ENCODE measurements around the gene NIM1K. TPM values are rescaled to one million over a fixed set of nuclear protein-coding genes. Genes with fewer than 3 reads are reported as not detected.

Gene NIM1K
- total RNA-seq, 1 donor from 2014 or later = 0.67 TPM

DNA sequence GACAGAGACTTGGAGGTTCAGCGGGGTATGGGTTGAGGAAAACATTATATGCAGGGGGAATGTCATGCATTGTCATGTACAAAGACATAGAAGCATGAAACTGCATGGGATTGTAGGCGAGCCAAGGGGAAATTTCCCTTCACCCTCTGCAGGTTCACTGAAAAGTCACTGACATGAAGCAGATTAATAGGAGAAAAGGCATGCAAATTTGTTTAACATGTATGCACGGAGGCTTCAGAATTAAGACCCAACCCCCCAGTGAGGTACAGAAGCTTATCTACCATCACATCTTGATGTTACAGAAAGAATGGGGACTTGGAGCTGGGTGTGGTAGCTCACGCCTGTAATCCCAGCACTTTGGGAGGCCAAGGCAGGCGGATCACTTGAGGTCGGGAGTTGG, 18.5 kb downstream of the NIM1K start:
- Mint-ChIP-seq H3K9me3 (ENCODE audit: low read depth) (no peaks in the 10 kb centered on the region), H3K27ac (ENCODE audit: unreplicated experiment) (no peak overlapping the region), H3K36me3 (ENCODE audit: low read depth) (peaks cover 2% of the 10 kb centered on the region), H3K4me1 (ENCODE audit: low read depth) (peaks cover 3% of the 10 kb centered on the region), H3K27me3 (ENCODE audit: low read depth) (peaks cover 18% of the 10 kb centered on the region), H3K4me3 (ENCODE audit: unreplicated experiment) (no peak overlapping the region)
- TF ChIP-seq, protein P1, sequence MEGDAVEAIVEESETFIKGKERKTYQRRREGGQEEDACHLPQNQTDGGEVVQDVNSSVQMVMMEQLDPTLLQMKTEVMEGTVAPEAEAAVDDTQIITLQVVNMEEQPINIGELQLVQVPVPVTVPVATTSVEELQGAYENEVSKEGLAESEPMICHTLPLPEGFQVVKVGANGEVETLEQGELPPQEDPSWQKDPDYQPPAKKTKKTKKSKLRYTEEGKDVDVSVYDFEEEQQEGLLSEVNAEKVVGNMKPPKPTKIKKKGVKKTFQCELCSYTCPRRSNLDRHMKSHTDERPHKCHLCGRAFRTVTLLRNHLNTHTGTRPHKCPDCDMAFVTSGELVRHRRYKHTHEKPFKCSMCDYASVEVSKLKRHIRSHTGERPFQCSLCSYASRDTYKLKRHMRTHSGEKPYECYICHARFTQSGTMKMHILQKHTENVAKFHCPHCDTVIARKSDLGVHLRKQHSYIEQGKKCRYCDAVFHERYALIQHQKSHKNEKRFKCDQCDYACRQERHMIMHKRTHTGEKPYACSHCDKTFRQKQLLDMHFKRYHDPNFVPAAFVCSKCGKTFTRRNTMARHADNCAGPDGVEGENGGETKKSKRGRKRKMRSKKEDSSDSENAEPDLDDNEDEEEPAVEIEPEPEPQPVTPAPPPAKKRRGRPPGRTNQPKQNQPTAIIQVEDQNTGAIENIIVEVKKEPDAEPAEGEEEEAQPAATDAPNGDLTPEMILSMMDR (IDR thresholded peaks at IDR 0.05) = no peak
- no peak for DNase-seq (ENCODE audit: low spot score)

DNA sequence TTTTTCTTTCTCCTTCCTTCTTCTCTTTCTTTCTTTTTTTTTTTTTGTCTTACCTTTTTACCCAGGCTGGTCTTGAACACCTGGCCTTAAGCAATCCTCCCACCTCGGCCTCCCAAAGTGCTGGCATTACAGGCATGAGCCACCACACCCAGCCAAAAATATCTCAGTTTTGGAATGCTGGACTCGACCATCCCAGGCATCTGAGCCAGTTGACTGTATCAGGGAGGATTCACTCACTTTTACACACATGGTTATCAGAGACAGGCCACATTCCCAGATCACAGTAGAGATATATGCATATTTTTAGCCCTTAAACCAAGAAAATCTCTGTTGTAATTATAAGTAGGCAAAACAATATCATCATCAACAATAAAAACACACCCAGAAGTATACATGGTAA, 21.9 kb downstream of the NIM1K start:
- H3K27me3 Mint-ChIP-seq (ENCODE audit: low read depth) = peaks cover 26% of the 10 kb centered on the region
- peaks cover 3% of the 10 kb centered on the region for H3K9me3 Mint-ChIP-seq (ENCODE audit: low read depth)
- DNase-seq (ENCODE audit: low spot score) = no peak
- no peak overlapping the region for H3K4me3 Mint-ChIP-seq (ENCODE audit: unreplicated experiment)
- H3K27ac Mint-ChIP-seq (ENCODE audit: unreplicated experiment) = no peak overlapping the region
- TF ChIP-seq, protein P1 (IDR thresholded peaks at IDR 0.05) = no peak
- no peaks in the 10 kb centered on the region for H3K4me1 Mint-ChIP-seq (ENCODE audit: low read depth)
- H3K36me3 Mint-ChIP-seq (ENCODE audit: low read depth) = peaks cover 3% of the 10 kb centered on the region

DNA sequence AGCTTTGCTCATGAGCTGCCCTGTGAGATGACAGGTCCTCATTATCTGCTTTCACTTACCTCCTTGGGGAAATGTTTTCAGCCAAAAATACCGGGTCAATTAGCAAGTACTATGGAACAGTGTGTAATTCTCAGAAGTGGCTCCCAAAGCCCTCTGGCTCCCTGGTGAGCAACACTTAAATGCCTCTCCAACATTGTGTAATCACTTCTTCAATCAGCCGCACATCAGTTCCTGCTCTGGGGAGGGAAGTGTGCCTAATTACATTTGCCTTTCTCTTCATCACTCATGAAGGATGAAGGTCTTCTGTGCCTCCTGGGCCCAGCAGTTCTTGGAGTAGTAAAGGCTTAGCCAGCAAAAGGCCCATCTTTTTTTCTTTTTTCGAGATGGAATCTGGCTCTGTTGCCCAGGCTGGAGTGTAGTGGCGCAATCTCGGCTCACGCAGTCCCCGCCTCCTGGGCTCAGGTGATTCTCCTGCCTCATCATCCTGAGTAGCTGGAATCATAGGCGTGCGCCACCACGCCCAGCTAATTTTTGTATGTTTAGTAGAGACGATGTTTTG, 23.1 kb downstream of the NIM1K start:
- Mint-ChIP-seq H3K4me3 (ENCODE audit: unreplicated experiment) (no peak overlapping the region), H3K36me3 (ENCODE audit: low read depth) (peaks cover 3% of the 10 kb centered on the region), H3K27me3 (ENCODE audit: low read depth) (peaks cover 24% of the 10 kb centered on the region), H3K9me3 (ENCODE audit: low read depth) (peaks cover 3% of the 10 kb centered on the region), H3K27ac (ENCODE audit: unreplicated experiment) (no peak overlapping the region), H3K4me1 (ENCODE audit: low read depth) (no peaks in the 10 kb centered on the region)
- TF ChIP-seq, protein P1 (IDR thresholded peaks at IDR 0.05) = no peak
- DNase-seq (ENCODE audit: low spot score) = no peak

DNA sequence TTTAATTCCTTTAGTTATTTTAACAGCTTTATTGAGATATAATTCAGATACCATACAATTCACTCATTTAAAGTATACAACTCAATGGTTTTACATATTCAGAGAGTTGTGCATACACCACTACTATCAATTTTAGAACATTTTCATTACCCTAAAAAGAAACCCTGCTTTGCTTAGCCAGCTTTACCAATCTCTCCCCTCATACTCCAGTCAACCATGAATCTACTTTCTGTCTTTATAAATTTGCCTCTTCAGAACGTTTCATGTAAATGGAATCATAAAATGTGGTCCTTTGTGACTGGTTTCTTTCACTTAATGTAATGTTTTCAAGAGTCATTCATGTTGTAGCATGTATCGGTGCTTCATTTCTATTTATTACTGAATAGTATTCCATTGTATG, 24.9 kb downstream of the NIM1K start:
- Mint-ChIP-seq H3K27me3 (ENCODE audit: low read depth) (peaks cover 14% of the 10 kb centered on the region), H3K9me3 (ENCODE audit: low read depth) (peaks cover 3% of the 10 kb centered on the region), H3K4me3 (ENCODE audit: unreplicated experiment) (no peak overlapping the region), H3K36me3 (ENCODE audit: low read depth) (peaks cover 3% of the 10 kb centered on the region), H3K27ac (ENCODE audit: unreplicated experiment) (no peak overlapping the region), H3K4me1 (ENCODE audit: low read depth) (no peaks in the 10 kb centered on the region)
- no peak for DNase-seq (ENCODE audit: low spot score)
- TF ChIP-seq, protein P1 (IDR thresholded peaks at IDR 0.05) = no peak

DNA sequence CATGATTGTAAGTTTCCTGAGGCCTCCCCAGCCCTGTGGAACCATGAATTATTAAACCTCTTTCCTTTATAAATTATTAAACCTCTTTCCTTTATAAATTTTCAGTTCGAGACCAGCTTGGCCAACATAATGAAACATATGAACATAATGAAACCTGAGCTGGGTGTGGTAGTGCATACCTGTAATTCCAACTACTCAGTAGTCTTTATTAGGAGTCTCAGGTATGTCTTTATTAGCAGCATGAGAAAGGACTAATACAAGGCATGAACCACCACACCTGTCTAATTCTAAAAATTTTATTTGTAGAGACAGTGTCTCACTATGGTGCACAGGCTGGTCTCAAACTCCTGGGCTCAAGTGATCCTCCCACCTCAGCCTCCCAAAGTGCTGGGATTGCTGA, 27.1 kb downstream of the NIM1K start:
- peaks cover 3% of the 10 kb centered on the region for H3K9me3 Mint-ChIP-seq (ENCODE audit: low read depth)
- no peak overlapping the region for H3K27ac Mint-ChIP-seq (ENCODE audit: unreplicated experiment)

More for the DNA sequence above, 27.1 kb downstream of the NIM1K start:
- Mint-ChIP-seq H3K4me1 (ENCODE audit: low read depth) (no peaks in the 10 kb centered on the region), H3K36me3 (ENCODE audit: low read depth) (peaks cover 3% of the 10 kb centered on the region), H3K4me3 (ENCODE audit: unreplicated experiment) (no peak overlapping the region), H3K27me3 (ENCODE audit: low read depth) (peaks cover 10% of the 10 kb centered on the region)
- DNase-seq (ENCODE audit: low spot score) = no peak
- TF ChIP-seq, protein P1 (IDR thresholded peaks at IDR 0.05) = no peak

Data from chondrocyte (in vitro differentiated cells).